ENCODE measurements around the gene ZNF324. TPM values are rescaled to one million over a fixed set of nuclear protein-coding genes. Genes with fewer than 3 reads are reported as not detected.

ZNF324 gene
- total RNA-seq, 1 donor from 2014 or later: 12.9 TPM

DNA sequence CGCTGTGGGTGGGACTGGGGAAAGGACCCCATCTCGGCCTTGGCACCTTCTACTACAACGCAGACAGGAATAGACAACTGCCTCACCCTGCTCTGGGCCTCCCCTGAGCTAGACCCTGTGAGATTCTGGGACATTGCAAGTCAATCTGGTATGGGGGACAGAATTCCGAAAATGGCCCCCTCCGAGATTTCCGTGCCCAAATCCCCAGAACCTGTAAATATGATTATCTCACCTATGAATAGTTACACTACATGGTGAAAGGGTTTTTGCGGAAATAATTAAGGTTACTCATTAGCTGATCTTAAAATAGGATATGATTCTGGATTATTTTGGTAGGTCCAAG lies 53.3 kb downstream of the ZNF324 start:
- no peak for DNase-seq (ENCODE audit: extremely low spot score, unreplicated experiment)
- peak overlapping the region; percentile 98 for H3K27ac Mint-ChIP-seq (ENCODE audit: unreplicated experiment)
- H3K4me3 Mint-ChIP-seq (ENCODE audit: unreplicated experiment): peak overlapping the region; percentile 97
- TF ChIP-seq, protein P1, sequence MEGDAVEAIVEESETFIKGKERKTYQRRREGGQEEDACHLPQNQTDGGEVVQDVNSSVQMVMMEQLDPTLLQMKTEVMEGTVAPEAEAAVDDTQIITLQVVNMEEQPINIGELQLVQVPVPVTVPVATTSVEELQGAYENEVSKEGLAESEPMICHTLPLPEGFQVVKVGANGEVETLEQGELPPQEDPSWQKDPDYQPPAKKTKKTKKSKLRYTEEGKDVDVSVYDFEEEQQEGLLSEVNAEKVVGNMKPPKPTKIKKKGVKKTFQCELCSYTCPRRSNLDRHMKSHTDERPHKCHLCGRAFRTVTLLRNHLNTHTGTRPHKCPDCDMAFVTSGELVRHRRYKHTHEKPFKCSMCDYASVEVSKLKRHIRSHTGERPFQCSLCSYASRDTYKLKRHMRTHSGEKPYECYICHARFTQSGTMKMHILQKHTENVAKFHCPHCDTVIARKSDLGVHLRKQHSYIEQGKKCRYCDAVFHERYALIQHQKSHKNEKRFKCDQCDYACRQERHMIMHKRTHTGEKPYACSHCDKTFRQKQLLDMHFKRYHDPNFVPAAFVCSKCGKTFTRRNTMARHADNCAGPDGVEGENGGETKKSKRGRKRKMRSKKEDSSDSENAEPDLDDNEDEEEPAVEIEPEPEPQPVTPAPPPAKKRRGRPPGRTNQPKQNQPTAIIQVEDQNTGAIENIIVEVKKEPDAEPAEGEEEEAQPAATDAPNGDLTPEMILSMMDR (IDR thresholded peaks at IDR 0.05): no peak
- peaks cover 28% of the 10 kb centered on the region for H3K4me1 Mint-ChIP-seq (ENCODE audit: unreplicated experiment)
- peaks cover 10% of the 10 kb centered on the region for H3K36me3 Mint-ChIP-seq (ENCODE audit: unreplicated experiment)
- no peaks in the 10 kb centered on the region for H3K27me3 Mint-ChIP-seq (ENCODE audit: unreplicated experiment)
- no peaks in the 10 kb centered on the region for H3K9me3 Mint-ChIP-seq (ENCODE audit: unreplicated experiment)

DNA sequence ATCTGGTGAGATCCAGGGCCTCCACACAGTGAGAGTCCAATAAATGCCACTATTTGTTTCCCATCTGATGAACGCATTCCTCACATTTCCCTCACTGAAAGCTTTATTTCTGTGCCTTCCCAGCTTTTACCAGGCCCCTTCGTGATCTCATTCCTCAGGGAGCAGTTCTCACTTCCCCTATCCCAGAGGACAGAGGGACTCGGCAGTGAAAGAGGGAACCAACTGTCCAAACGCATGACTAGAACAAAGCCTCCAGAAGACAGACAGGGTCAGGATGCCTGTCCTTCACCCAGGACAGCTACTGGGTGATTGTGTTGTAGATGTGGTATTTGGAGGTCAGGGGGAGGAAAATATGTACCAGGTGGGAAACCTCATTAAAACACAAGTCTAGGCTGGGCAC lies 54.8 kb downstream of the ZNF324 start:
- DNase-seq (ENCODE audit: extremely low spot score, unreplicated experiment): no peak
- Mint-ChIP-seq H3K27me3 (ENCODE audit: unreplicated experiment) (no peaks in the 10 kb centered on the region), H3K36me3 (ENCODE audit: unreplicated experiment) (no peaks in the 10 kb centered on the region), H3K4me3 (ENCODE audit: unreplicated experiment) (peak overlapping the region; percentile 44), H3K4me1 (ENCODE audit: unreplicated experiment) (peaks cover 21% of the 10 kb centered on the region), H3K27ac (ENCODE audit: unreplicated experiment) (no peak overlapping the region), H3K9me3 (ENCODE audit: unreplicated experiment) (no peaks in the 10 kb centered on the region)
- TF ChIP-seq, protein P1 (IDR thresholded peaks at IDR 0.05): no peak

DNA sequence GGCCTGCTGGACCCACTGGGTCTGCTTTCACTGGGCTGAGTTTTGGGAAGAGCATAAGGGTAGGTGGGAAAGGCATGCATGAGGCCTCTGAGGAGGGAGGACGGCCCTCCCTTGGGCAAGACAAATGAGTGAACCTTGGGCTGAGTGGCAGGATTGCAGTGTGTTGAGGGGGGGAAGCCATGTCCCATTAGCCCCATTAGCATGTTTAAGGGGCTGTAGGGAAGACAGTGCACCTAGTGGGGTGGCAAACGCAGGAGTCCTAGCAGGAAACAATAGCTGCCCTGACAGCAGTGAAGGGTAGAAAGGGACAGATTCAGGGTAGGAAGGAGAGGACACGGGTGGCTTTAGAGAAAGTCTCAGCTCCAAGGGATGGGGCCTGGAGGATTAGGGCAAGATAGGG lies 55.8 kb downstream of the ZNF324 start:
- DNase-seq (ENCODE audit: extremely low spot score, unreplicated experiment): no peak
- H3K27me3 Mint-ChIP-seq (ENCODE audit: unreplicated experiment): no peaks in the 10 kb centered on the region
- H3K27ac Mint-ChIP-seq (ENCODE audit: unreplicated experiment): no peak overlapping the region
- no peak overlapping the region for H3K4me3 Mint-ChIP-seq (ENCODE audit: unreplicated experiment)
- H3K4me1 Mint-ChIP-seq (ENCODE audit: unreplicated experiment): peaks cover 21% of the 10 kb centered on the region
- no peaks in the 10 kb centered on the region for H3K9me3 Mint-ChIP-seq (ENCODE audit: unreplicated experiment)
- H3K36me3 Mint-ChIP-seq (ENCODE audit: unreplicated experiment): no peaks in the 10 kb centered on the region
- TF ChIP-seq, protein P1 (IDR thresholded peaks at IDR 0.05): no peak

Other genes with a start within 250 kb of the ZNF324 start
- 25.2 and 25.7 TPM in 2 replicates for gene ZNF544, start 238.2 kb upstream of the ZNF324 start, total RNA-seq
- gene ZNF8, start 188.1 kb upstream of the ZNF324 start, total RNA-seq: 10.7 and 10.9 TPM in 2 replicates
- 28.7 and 36.2 TPM in 2 replicates for gene ERVK3-1, start 161.7 kb upstream of the ZNF324 start, total RNA-seq
- 3.7 and 4.1 TPM in 2 replicates for gene ZSCAN22, start 140.1 kb upstream of the ZNF324 start, total RNA-seq
- 39.8 and 40.0 TPM in 2 replicates for gene A1BG, start 113.6 kb upstream of the ZNF324 start, total RNA-seq
- gene ZNF497, start 104.3 kb upstream of the ZNF324 start, total RNA-seq: 1.4 and 2.7 TPM in 2 replicates
- 2.5 and 3.0 TPM in 2 replicates for gene ZNF837, start 86.0 kb upstream of the ZNF324 start, total RNA-seq
- 933 and 942 TPM in 2 replicates for gene RPS5, start 79.8 kb upstream of the ZNF324 start, total RNA-seq
- not detected in 2 replicates for gene RNF225, start 71.4 kb upstream of the ZNF324 start, total RNA-seq
- gene ZNF584, start 58.4 kb upstream of the ZNF324 start, total RNA-seq: 11.8 and 12.1 TPM in 2 replicates
- gene ZNF132, start 26.9 kb upstream of the ZNF324 start, total RNA-seq: 0.71 and 1.2 TPM in 2 replicates
- 7.4 and 8.2 TPM in 2 replicates for gene ZNF324B, start 15.5 kb upstream of the ZNF324 start, total RNA-seq
- gene ZNF446, start 9.3 kb downstream of the ZNF324 start, total RNA-seq: 15.5 and 15.9 TPM in 2 replicates
- gene SLC27A5, start 44.9 kb downstream of the ZNF324 start, total RNA-seq: 7.5 and 8.8 TPM in 2 replicates
- gene ZBTB45, start 52.7 kb downstream of the ZNF324 start, total RNA-seq: 16.7 and 17.2 TPM in 2 replicates
- gene TRIM28, start 77.0 kb downstream of the ZNF324 start, total RNA-seq: 333 and 354 TPM in 2 replicates
- gene CHMP2A, start 88.0 kb downstream of the ZNF324 start, total RNA-seq: 130 and 132 TPM in 2 replicates
- gene UBE2M, start 91.5 kb downstream of the ZNF324 start, total RNA-seq: 76.2 and 78.3 TPM in 2 replicates
- 25.3 and 30.9 TPM in 2 replicates for gene MZF1, start 106.3 kb downstream of the ZNF324 start, total RNA-seq